Measurements from ENCODE around the gene SLC7A8.

- TF ChIP-seq CTCF (IDR thresholded peaks at IDR 0.05) (no peak), POLR2A (IDR thresholded peaks at IDR 0.05) (no peak)
Measured at GRCh38 chr14:23139874-23140273, 43.6 kb downstream of the SLC7A8 start.
